Caco-2 (cell line): ENCODE measurements around the gene ALDH3B1. TPM values are rescaled to one million over a fixed set of nuclear protein-coding genes. Genes with fewer than 3 reads are reported as not detected.
A peak's percentile ranks its signal among the peaks of the same experiment; 100 is the strongest.

ENCODE experiments used
- BruUV-seq: library from RNA; stranded (reverse); fragments of 400-500 nt; replicated peaks from 2 replicates; lab custom pipeline; 2021; lab: Mats Ljungman, UMichigan
- CTCF ChIA-PET: fragments of 300-600 bp; sonication (Branson Sonifier 250); formaldehyde crosslinking; loops from one replicate; lab custom pipeline; 2022; ENCODE audit warnings: antibody characterized with exemption; lab: Charles Lee
- POLR2A ChIA-PET: fragments of 300-600 bp; sonication (Branson Sonifier 250); formaldehyde crosslinking; loops from one replicate; lab custom pipeline; 2022; ENCODE audit warnings: antibody characterized with exemption; lab: Charles Lee
- DNase-seq, 2 experiments: peaks; one replicate each; pipeline versions ENCODE4 v3.0.0 to v3.0.0-alpha.2; 2020 to 2022
- H3K27me3 ChIP-seq: replicated peaks from 2 replicates; pipeline ENCODE4 v1.6.0; 2011; ENCODE audit warnings: low read length; ENCODE audit not compliant: control insufficient read depth, insufficient read depth
- H3K36me3 ChIP-seq: 2 replicates; pipeline ENCODE4 v1.5.1; 2011; ENCODE audit warnings: low read length; ENCODE audit not compliant: control insufficient read depth, insufficient read depth
- H3K4me1 ChIP-seq: fragments of 250-450 bp; sonication (Bioruptor Pico); 2 replicates; pipeline ENCODE4 v1.5.1; 2020; ENCODE audit warnings: mild to moderate bottlenecking
- H3K4me3 ChIP-seq: 2 replicates; pipeline ENCODE4 v1.5.1; 2011; ENCODE audit warnings: low read depth, mild to moderate bottlenecking, control low read depth, low read length
- H3K9me3 ChIP-seq: fragments of 250-450 bp; sonication (Bioruptor Pico); 2 replicates; pipeline ENCODE4 v1.5.1; 2020; ENCODE audit warnings: mild to moderate bottlenecking, moderate library complexity
- H3K27ac Mint-ChIP-seq: one replicate; pipeline ENCODE4 v1.8.0; 2022; ENCODE audit warnings: mixed read lengths; ENCODE audit not compliant: unreplicated experiment
- H3K27me3 Mint-ChIP-seq: one replicate; pipeline ENCODE4 v1.8.0; 2022; ENCODE audit warnings: mixed read lengths; ENCODE audit not compliant: insufficient read depth, unreplicated experiment
- H3K36me3 Mint-ChIP-seq: one replicate; pipeline ENCODE4 v1.8.0; 2022; ENCODE audit warnings: mild to moderate bottlenecking, mixed read lengths; ENCODE audit not compliant: insufficient read depth, unreplicated experiment
- H3K4me1 Mint-ChIP-seq: one replicate; pipeline ENCODE4 v1.8.0; 2022; ENCODE audit warnings: low read depth, mixed read lengths; ENCODE audit not compliant: unreplicated experiment
- H3K4me3 Mint-ChIP-seq: one replicate; pipeline ENCODE4 v1.8.0; 2022; ENCODE audit warnings: mild to moderate bottlenecking, moderate library complexity, mixed read lengths; ENCODE audit not compliant: unreplicated experiment
- H3K9me3 Mint-ChIP-seq: one replicate; pipeline ENCODE4 v1.8.0; 2022; ENCODE audit warnings: mixed read lengths; ENCODE audit not compliant: unreplicated experiment
- intact Hi-C: fragments of 100-400 bp; cut with micrococcal nuclease; formaldehyde crosslinking; loops from one replicate; pipeline ENCODE4 v1.10.0; 2022; ENCODE audit not compliant: unreplicated experiment
- total RNA-seq: library from RNA; stranded (reverse); gene quantifications from 2 replicates; pipeline ENCODE4 v1.2.3, GENCODE V29; 2022
- TF ChIP-seq, protein P1 (sequence below), 2 experiments: fragments of 200-600 bp in 1 of 2; IDR thresholded peaks; 1 replicate in 1 of 2; 2 replicates in 1 of 2; pipeline versions ENCODE4 v1.5.1 to v1.8.0; 2011 to 2022; ENCODE audit warnings: antibody characterized with exemption in 1 of 2, control low read depth in 1 of 2, inconsistent platforms in 1 of 2, low read depth in 1 of 2, low read length in 1 of 2, mild to moderate bottlenecking in 1 of 2, moderate library complexity in 1 of 2; ENCODE audit not compliant: insufficient read depth in 1 of 2, severe bottlenecking in 1 of 2, unreplicated experiment in 1 of 2

The ALDH3B1 gene
- total RNA-seq, 1 experiment from 2014 or later: 8.2 TPM

- H3K36me3 Mint-ChIP-seq: no peaks in the 10 kb centered on the region
- intact Hi-C loops: no loop called here
- peak within 1 kb of the TSS; percentile 72 for H3K4me3 Mint-ChIP-seq
- peak; percentile 96 to 97 for DNase-seq
- POLR2A ChIA-PET: no interaction called here
- no peaks in the 10 kb centered on the region for H3K27me3 Mint-ChIP-seq
- CTCF ChIA-PET: interaction anchor here (1.0 kb wide), 1 partner anchor 48 kb away, joined by 4 read pairs; no protein-coding TSS in a partner anchor
- no peaks in the 10 kb centered on the region for H3K9me3 Mint-ChIP-seq
- TF ChIP-seq, protein P1, sequence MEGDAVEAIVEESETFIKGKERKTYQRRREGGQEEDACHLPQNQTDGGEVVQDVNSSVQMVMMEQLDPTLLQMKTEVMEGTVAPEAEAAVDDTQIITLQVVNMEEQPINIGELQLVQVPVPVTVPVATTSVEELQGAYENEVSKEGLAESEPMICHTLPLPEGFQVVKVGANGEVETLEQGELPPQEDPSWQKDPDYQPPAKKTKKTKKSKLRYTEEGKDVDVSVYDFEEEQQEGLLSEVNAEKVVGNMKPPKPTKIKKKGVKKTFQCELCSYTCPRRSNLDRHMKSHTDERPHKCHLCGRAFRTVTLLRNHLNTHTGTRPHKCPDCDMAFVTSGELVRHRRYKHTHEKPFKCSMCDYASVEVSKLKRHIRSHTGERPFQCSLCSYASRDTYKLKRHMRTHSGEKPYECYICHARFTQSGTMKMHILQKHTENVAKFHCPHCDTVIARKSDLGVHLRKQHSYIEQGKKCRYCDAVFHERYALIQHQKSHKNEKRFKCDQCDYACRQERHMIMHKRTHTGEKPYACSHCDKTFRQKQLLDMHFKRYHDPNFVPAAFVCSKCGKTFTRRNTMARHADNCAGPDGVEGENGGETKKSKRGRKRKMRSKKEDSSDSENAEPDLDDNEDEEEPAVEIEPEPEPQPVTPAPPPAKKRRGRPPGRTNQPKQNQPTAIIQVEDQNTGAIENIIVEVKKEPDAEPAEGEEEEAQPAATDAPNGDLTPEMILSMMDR (IDR thresholded peaks at IDR 0.05; ENCODE audit: insufficient read depth in 1 of 2, low read depth in 1 of 2, low read length in 1 of 2, severe bottlenecking in 1 of 2, unreplicated experiment in 1 of 2): no peak
- Histone ChIP-seq H3K4me1 (peaks cover 9% of the 10 kb centered on the region), H3K36me3 (0 out of 2 replicates have a peak, but pooled peaks cover 1% of the 10 kb centered on the region), H3K4me3 (peak within 1 kb of the TSS; percentile 66), H3K9me3 (no peaks in the 10 kb centered on the region), H3K27me3 (no peaks in the 10 kb centered on the region)
- no TSS peak for BruUV-seq
- H3K27ac Mint-ChIP-seq: peak within 1 kb of the TSS; percentile 85
- H3K4me1 Mint-ChIP-seq: peaks cover 12% of the 10 kb centered on the region
Measured at GRCh38 chr11:68003846-68004550, 6.1 kb upstream of the ALDH3B1 start, which contains the start of gene UNC93B1. TSS of gene UNC93B1 (minus strand) at chr11:68004097. CDS start at chr11:68004043, 54 bp downstream.

DNA sequence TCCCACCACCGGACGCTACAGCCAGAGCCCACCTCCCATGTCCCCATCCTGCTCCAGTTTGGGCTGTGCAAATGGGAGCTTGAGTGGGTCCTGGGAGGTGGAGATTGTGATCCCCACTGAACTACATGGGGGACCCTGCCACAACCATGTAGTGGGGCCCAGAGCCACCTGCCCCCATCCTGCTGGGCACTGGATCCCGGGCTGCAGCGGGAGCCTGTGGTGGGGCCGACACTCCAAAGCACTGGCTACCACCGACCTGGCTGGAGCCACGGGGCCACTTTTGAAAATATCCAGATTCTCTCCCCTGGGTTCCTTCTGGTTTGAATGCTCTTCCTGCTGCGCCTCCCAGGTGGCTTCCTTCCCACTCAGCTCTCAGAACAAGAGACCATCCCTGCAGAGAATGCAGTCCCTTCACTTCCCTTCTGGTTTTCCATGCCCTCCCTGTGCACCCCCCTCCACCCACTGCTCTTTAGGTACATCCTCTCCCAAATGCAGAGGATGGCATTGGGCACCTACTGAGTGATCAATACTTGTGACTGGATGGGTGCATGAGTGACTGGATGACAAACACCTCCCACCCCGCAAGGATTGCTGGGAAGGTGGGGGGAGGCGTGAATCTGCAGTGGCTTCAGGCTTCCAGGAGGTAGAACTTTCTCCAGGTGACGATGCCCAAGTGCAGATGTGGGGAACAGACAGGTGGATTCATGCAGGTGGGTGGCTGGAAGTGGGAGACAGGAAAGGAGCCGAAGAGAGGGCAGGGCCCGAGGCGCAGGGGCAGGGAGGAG is 5.4 kb upstream of the ALDH3B1 start:
- no peaks in the 10 kb centered on the region for H3K27me3 ChIP-seq
- no TSS peak for BruUV-seq
- ChIA-PET POLR2A (no interaction called here), CTCF (interaction anchor here (1.0 kb wide), 1 partner anchor 49 kb away, joined by 4 read pairs; no protein-coding TSS in a partner anchor)
- H3K9me3 Mint-ChIP-seq: no peaks in the 10 kb centered on the region
- peaks cover 1% of the 10 kb centered on the region for H3K36me3 Mint-ChIP-seq
- peaks cover 17% of the 10 kb centered on the region for H3K4me1 ChIP-seq
- H3K4me1 Mint-ChIP-seq: peaks cover 19% of the 10 kb centered on the region
- TF ChIP-seq, protein P1 (IDR thresholded peaks at IDR 0.05; ENCODE audit: insufficient read depth in 1 of 2, low read depth in 1 of 2, low read length in 1 of 2, severe bottlenecking in 1 of 2, unreplicated experiment in 1 of 2): no peak
- H3K36me3 ChIP-seq: 0 out of 2 replicates have a peak, but pooled peaks cover 1% of the 10 kb centered on the region
- peak overlapping the region; percentile 85 for H3K27ac Mint-ChIP-seq
- intact Hi-C loops: no loop called here
- H3K4me3 ChIP-seq: peak overlapping the region; percentile 66
- no peaks in the 10 kb centered on the region for H3K9me3 ChIP-seq
- peak overlapping the region; percentile 65 for H3K4me3 Mint-ChIP-seq
- DNase-seq: peak in 1 of 2 experiments; percentile 32
- no peaks in the 10 kb centered on the region for H3K27me3 Mint-ChIP-seq

DNA sequence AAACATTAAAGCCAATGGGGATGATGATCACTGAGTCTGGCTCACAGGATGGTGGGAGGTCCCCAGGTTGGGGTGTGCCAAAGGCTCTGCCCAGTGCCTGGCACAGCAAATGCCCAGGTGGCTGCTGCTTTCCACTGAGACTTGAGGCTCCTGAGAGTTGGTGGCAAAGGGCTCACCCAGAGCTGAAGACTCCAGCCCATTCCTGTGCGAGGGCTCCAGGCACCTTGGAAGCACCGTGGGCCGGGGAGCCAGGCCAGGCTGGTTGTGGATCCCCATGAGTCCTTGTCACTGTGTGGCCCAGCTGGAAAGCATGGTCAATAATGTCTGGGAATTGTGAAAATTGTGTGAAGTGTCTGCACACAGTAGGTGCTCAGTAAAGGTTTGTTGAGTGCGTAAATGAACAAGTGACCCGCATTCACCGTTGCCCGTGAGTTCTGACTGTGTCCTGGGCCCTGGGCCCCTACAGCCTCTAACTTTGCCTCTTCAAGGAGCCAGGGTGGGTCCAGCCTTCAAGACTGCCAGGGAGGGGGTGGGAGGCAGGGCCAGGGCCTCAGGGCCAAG is 3.4 kb upstream of the ALDH3B1 start:
- TF ChIP-seq, protein P1 (IDR thresholded peaks at IDR 0.05; ENCODE audit: insufficient read depth in 1 of 2, low read depth in 1 of 2, low read length in 1 of 2, severe bottlenecking in 1 of 2, unreplicated experiment in 1 of 2): no peak
- CTCF ChIA-PET: no interaction called here

More for the DNA sequence above, 3.4 kb upstream of the ALDH3B1 start:
- POLR2A ChIA-PET: no interaction called here
- DNase-seq: no peak
- Histone ChIP-seq H3K36me3 (0 out of 2 replicates have a peak, but pooled peaks cover 1% of the 10 kb centered on the region), H3K9me3 (no peaks in the 10 kb centered on the region), H3K4me3 (no peak overlapping the region), H3K27me3 (no peaks in the 10 kb centered on the region), H3K4me1 (peaks cover 35% of the 10 kb centered on the region)
- Mint-ChIP-seq H3K27ac (no peak overlapping the region), H3K4me1 (peaks cover 32% of the 10 kb centered on the region), H3K36me3 (peaks cover 7% of the 10 kb centered on the region), H3K4me3 (no peak overlapping the region), H3K27me3 (no peaks in the 10 kb centered on the region), H3K9me3 (no peaks in the 10 kb centered on the region)
- intact Hi-C loops: no loop called here
- BruUV-seq: no TSS peak
